HG03439 (cell line): ENCODE measurements around the gene VEGFB.
A peak's percentile ranks its signal among the peaks of the same experiment; 100 is the strongest.

Experiments used
- ATAC-seq: cut with Tn5 transposase; IDR thresholded peaks from one replicate; pipeline ENCODE4 v1.9.1; 2021; ENCODE audit warnings: mild to moderate bottlenecking, moderate library complexity; ENCODE audit not compliant: unreplicated experiment

The VEGFB gene

DNA sequence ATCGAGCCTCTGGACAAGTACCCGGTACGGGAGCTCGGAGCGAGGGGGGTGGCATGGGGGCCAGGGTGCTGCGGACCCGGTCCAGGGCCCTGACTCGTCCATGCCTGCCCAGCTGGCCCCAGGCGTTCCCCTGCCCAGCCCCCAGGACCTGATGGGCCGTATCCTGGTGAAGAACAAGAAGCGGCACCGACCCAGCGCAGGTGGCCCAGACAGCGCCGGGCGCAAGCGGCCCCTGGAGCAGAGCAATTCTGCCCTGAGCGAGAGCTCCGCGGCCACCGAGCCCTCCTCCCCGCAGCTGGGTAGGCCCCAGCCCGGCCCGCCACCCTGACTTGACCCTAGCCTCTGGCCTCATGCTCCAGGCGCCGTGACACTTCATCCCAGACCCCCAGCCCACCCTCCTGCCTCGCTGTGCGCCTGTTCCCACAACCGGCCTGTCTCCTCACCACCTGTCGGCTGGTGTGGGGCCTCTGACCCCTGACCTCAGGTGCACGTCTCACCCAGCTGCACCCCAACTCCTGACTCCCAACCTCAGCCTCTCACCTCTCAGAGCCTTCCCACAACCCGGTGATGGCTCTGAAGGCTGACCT lies 24.7 kb downstream of the VEGFB start:
- ATAC-seq = no peak

DNA sequence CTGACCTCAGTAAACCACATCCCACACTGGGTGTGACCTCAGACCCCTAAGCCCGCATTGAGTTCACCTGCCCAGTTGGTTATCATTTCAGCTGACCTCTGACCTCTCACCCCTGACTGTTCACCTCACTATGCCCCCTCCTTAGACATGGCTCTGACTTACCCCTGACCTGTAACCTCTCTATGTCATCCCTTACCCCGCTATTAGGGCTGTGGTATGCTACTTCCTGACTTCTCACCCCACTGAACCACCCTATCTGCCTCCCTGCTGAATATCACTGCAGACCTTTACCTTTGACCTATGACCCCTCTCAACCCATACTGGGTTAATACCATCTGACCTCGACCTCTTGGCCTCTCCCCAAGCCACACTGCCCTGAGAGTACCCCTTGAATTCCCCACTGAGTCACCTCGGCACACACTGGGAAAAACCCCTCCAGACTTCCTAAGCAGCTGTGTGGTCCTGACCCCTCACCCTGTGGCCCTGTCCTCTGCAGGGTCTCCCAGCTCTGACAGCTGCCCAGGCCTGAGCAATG lies 25.2 kb downstream of the VEGFB start:
- no peak for ATAC-seq

DNA sequence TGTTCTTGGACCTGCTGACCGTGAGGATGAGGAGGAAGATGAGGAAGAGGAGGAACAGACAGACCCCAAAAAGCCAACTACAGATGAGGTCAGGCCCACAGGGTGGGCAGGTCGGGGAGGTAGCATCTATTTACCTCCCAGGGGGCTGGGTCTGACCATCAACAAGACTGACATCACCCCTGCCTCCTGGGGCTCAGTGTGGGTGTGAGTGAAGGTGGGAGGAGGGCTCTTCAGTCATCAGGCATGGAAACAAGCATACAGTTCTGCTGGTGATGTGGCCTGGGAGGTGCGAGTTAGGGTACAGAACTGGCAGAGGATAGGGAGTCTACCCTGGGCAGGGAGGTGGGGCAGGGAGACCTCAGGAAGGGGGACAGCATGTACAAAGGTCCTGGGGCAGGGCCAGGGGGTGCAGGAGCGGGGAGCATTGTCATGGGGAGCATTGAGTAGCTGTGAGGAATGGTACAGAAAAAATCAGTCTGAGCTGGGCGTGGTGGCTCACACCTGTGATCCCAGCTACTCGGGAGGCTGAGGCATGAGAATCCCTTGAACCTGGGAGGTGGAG lies 25.8 kb downstream of the VEGFB start:
- ATAC-seq = no peak

DNA sequence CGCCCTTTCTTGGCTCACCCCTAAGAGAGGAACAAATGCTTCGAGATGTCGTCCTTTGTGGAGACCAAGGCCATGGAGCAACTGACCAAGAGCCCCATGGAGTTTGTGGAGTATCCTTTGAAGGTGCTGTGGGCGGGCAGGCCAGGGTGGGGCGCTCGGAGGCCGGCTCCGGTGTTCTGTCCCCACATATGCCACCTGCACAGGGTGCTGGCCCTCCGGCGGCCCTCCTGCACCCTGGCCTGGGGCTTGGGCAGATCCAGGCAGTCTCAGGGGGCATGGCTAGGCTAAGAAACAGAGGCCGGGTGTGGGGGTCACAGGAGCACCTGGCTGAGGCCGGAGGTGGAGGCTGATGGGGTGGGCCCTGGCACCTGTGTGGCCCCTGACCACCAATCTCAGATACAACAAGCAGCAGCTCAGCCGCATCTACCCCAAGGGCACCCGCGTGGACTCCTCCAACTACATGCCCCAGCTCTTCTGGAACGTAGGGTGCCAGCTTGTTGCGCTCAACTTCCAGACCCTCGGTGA lies 27.2 kb downstream of the VEGFB start:
- no peak for ATAC-seq

DNA sequence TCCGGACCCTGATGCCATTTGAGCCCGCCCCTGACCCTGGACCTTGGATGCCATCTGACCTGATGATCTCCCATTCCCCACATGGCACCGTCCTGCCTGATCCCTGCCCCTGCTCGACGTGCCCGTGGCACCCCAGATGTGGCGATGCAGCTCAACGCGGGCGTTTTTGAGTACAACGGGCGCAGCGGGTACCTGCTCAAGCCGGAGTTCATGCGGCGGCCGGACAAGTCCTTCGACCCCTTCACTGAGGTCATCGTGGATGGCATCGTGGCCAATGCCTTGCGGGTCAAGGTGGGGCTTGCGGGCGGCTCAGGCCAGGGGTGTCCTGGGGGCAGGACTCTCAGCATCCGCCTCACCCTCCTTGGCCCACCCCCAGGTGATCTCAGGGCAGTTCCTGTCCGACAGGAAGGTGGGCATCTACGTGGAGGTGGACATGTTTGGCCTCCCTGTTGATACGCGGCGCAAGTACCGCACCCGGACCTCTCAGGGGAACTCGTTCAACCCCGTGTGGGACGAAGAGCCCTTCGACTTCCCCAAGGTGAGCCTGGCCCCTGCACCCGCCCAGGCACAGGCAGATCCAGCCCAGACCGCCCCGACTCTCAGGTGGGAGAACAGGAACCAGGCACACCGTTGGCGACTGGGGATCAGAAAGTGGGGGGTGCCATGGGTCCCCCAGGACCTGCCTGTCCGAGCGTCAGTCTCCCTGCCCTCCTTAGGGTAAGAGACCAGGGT lies 28.1 kb downstream of the VEGFB start:
- ATAC-seq = no peak

DNA sequence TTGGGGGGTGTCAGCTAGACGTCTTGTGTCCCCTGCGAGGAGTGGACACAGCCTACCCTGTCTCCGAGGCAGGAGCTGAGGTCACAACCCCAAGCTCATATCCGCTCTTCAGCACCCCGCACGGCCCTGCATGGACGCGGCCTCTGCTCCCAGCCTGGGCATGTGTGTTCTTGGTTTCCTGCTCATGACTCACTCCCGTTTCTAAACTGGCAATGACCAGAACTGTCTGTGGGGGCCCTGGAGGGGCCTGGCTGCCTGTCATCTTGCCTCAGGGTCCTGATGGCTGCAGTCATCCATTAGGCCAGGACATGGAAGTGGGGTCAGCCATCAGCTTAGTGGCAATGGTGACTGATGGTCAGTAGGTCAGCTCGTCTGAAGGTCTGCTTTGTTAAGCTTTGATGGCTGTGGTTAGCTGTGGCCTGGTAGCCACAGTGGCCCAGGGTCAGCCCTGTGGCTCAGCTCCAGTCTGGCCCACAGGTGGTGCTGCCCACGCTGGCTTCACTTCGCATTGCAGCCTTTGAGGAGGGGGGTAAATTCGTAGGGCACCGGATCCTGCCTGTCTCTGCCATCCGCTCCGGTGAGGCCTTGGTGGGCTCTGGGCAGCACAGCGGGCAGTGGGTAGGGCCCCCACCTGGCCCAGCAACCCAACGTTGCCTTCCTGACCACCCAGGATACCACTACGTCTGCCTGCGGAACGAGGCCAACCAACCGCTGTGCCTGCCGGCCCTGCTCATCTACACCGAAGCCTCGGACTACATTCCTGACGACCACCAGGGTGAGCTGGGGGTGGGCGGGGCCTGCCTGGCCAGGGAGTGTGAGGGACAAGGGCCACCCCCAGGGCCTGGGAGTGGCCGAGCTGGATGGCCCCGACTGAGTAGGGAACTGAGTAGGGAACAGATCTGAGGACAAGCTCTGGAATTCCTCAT lies 28.9 kb downstream of the VEGFB start:
- no peak for ATAC-seq

DNA sequence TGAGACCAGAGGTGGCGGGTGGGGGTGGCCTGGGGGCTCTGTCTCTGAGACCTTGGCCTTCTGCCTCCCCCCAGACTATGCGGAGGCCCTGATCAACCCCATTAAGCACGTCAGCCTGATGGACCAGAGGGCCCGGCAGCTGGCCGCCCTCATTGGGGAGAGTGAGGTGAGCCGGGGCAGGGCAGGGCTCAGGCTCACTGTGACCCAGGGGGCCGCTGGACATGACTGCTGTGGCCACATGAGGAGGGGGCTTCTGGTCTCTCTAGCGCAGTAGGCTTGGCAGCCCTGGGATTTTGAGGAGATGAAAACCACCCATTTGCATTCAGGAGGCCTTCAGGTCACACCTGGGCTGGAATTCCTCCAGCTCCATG lies 29.5 kb downstream of the VEGFB start:
- ATAC-seq = no peak

DNA sequence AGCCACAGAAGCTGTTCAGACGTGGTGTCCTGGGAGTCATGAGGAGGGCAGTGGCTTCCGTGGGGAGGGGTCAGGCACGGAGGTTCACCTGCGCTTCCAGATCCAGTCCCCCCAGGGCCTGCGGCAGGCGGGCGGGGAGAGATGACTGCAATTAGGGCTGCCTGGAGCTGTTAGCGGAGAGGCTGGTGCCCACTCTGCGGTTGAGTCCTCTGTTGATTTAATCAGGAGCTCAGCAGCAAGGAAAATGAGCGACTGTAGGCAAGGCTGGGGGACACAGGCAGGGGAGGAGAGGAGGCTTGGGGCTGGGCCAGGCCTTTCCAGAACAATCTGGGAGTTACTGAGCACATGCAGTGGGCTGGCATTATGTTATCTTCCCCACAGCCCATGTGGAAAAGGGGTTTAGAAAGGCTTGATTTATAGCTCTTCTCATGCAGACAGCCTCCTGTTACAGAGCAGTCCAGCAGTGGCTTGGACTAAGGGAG lies 30.0 kb downstream of the VEGFB start:
- ATAC-seq = no peak

DNA sequence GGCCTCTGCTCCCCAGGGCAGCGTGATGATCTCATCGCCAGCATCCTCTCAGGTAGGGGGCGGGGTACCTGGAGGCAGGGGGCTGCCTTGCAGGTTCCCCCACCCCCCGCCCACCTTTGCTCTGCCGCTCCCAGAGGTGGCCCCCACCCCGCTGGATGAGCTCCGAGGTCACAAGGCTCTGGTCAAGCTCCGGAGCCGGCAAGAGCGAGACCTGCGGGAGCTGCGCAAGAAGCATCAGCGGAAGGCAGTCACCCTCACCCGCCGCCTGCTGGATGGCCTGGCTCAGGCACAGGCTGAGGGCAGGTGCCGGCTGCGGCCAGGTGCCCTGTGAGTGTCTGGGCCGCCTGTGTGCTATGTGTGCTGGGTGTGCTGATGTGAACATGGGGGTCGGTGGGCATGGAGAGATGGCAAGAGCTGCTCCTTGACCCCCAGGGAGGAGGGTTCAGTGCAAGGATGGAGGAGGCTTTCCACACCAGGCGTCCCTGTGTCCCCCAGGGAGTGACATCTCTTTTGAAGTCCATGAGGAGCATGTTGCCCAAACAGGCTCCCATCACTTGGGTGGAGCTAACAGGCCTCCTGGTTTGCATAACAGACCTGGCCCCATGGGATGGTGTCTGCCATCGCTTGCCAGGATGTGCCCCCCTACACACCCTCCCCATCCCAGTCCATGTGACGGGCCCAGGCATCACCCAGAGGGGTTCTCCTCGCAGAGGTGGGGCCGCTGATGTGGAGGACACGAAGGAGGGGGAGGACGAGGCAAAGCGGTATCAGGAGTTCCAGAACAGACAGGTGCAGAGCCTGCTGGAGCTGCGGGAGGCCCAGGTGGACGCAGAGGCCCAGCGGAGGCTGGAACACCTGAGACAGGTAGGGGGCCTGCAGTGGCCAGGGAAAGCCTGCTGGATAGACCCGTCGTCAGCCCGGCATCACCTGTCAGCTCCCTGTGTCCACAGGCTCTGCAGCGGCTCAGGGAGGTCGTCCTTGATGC lies 31.1 kb downstream of the VEGFB start:
- ATAC-seq = no peak

DNA sequence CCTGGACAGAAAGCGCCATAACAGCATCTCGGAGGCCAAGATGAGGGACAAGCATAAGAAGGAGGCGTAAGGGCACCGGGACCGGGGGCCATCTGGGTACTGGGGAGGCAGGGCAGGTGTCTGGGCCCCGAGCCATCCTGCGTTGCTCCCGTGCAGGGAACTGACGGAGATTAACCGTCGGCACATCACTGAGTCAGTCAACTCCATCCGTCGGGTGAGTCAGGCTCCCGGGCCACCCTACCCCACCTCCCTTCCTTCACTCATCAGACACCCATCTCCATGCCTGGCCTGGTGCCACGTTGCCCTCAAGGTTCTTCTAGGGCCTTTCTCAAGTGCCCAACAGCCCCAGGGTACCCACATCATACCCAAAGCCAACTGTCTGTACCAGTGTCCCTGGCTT lies 32.0 kb downstream of the VEGFB start:
- no peak for ATAC-seq

DNA sequence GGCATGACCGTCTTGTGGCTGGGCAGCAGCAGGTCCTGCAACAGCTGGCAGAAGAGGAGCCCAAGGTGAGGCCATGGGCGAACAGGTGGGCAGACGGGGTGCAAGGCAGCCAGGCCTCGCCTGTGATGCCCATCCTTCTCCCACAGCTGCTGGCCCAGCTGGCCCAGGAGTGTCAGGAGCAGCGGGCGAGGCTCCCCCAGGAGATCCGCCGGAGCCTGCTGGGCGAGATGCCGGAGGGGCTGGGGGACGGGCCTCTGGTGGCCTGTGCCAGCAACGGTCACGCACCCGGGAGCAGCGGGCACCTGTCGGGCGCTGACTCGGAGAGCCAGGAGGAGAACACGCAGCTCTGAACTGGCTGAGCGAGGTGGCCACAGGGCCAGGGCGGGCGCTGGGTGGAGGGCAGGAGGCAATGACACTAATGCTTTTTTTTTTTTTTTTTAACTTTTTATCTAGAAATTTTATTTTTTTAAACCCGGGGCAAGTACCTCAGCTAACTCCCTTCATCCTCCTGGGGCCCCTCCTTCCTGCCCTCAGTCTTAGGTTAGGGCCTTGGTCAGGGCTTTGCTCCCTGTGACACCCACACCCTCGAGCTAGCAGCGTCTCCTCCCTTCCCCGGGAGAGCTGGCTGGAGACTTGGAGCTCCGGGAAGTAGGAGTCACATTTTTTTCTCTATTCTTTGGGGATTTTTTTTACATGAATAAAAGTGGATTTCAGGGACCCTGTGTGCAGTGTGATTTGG lies 33.0 kb downstream of the VEGFB start:
- ATAC-seq = no peak

DNA sequence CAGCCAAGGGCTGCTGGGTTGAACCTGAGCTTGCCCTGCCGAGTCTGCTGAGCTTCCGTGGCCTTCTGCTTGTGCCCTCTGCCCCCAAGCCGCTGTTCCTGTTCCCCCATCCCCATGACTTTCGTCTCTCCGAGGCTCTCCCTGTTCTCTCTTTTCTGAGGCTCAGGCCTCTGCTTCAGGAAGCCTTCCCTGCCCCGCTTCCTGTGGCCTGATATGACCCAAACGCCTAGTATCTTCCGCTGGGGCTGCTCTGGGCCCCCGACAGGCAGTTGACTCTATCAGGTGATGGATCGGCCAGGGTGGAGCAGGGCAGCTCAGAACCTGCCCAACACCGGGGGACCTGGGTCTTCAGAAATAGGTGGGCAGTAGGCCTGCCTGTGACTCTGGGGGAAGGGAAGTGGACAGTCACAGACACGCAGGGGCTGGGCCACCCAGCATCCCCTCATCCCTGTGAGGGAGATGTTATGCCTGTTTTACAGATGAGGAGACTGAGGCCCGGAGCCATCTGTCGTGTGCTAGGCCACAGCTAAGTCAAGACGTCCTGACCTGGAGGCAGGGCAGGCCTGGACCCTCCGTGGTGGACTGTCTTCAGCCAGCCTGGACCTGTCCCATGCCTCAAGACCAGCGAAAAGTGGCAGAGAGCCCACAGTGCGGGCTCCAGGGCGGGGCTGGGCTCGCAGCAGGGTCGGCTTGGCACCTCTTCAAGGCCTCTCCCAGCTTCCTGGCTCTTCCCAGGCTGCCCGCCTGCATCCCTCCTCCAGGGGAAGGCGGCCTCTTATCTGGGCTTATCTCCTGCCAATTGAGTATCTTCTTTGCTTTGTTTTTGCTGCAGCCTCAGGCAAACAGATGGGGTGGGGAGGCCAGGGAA lies 33.9 kb downstream of the VEGFB start:
- no peak for ATAC-seq

DNA sequence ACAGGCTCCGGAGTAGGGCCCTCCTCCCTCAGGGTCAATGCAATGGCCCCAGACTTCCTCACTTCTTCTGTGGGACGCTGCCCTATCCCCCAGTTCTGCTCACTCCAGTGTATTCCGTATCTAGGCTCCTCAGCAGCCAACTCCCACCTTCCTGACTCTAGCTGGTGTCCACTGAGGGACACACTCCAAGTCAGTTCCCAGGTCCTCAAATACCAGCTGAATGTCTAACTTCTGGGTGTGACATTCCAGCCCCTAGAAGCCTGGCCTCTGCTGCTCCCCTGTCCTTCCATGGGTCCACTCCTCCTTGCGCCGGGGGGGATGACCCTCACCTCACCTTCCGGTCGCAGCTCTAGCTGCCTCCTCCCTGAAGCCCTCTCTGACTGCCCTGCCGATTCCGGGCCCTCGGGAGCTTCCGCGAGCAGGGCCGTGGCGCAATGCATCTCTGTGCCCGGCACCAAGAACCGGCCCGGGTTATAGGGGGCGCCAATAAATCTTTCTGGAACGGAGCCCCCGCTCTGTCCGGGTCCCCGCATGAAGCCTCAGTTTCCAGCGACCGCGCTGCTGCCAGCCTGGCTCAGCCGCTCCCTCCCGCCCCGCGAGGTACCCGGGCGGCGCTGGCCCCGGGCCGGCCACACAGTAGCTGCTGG lies 34.6 kb downstream of the VEGFB start:
- ATAC-seq = peak; percentile 13

DNA sequence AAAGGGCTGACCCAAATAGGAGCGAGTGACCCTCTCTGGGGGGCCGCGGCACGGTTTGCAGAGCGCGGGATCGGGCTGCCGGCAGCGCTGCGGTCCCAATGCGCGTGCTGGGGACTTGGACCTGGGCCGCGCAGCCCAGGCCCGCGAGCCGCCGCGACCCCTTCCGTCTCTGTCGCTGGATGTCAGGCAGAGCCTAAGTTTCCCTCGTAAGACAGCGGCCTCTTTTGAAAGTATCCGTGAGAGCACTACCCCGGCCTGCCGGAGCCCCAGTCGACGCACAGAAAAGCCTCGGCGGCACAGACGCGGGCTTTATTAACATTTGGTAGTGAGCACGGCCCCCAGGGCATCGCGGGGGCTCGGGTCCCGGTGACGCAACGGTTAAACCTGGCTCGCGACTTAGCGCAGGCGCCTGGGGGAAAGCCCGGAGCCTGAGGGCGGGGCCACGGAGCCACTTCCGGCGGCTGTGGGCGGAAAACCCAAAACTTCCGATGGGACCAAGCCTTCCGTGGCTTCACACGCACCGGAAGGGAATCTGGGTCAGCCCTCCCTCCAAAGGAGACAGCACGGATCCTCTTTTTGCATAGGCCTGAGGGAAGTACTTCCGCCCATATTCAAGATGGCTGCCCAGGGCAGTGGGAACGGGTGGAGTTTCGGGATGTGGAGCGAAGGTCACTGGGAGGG lies 35.3 kb downstream of the VEGFB start:
- peak; percentile 62 for ATAC-seq

DNA sequence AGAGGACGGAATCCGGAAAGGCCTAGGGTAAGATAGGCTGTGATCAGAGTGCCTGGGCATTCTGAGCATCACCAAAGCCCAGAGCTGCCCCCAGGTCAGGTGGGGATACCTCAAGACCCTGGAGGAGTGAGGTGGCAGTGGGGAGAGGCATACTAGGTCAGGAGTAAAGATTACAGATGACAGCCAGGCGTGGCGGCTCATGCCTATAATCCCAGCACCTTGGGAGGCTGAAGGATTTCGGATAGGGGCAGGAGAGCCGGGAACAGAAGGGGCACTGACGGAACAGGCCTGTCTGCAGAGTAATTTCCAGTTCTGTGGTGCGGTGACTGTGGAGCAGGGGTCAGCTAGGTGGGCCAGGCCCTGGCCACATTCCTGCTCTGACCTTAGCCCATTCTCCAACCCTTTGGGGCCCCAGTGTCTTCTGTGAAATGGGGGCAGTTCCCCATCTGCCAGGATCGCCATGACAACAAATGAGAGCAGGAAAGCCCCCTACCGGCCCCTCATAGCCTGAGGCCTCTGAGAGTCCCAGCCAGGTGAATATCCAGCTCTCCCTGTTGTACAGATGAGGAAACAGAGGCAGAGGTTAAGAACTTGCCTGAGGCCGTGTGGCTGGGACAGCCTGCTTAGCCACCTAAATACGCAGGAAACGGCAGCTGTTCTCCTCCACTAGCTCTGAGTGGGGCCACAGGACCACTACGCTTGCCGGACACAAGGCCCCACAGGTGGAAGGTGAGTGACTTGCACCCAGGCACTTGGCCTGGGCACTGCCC lies 40.8 kb downstream of the VEGFB start:
- ATAC-seq = no peak

DNA sequence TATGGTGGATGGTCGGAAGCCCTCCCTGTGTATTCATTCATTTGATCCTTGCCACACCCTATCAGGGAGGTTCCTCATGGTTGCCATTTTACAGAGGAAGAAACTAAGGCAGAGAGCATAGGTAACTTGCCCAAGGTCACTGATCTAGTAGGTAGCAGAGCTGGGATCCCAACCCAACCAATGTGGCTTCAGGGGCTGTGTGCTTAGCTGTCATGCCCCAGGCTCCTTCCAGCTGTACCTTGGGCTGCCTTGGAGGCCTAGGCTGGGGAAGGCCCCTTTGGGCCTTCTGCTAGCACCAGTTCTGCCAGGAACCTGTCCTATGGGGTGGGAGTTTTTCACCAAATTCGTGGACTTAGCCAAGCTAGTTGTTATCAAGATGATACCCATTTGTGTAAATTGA lies 41.5 kb downstream of the VEGFB start:
- no peak for ATAC-seq
